ENCODE measurements around the gene KRAS. TPM values are rescaled to one million over a fixed set of nuclear protein-coding genes. Genes with fewer than 3 reads are reported as not detected.

KRAS gene
- total and polyA plus RNA-seq, 2 of the 13 experiments (the other 11 are each of a cell fraction or from before 2014, with no cell fraction given) = 6.5 to 9.8 TPM

- peaks cover 7% of the 10 kb centered on the region for H3K79me2 ChIP-seq (ENCODE audit: insufficient read depth, low read length)
- peaks cover 77% of the 10 kb centered on the region for H3K4me1 ChIP-seq (ENCODE audit: insufficient read depth, low read length)
- DNase-seq (ENCODE audit: low spot score) (peak; percentile 47), FAIRE-seq (no peak), ATAC-seq (peak; percentile 34)
- 8% methylated on average over 4 of the region's 4 CpGs for WGBS (ENCODE audit: low lambda C conversion rate)
- peak overlapping the region; percentile 8; the same call in 1 of the 2 replicates for H3K4me2 ChIP-seq (ENCODE audit: low read depth, low read length)
- CTCF ChIA-PET (ENCODE audit: low intra/inter-chr PET ratio, low total read pairs) = no interaction called here
- POLR2A ChIA-PET = interaction anchor here (0.7 kb wide), 1 partner anchor 12 kb away, joined by 3 read pairs; no protein-coding TSS in a partner anchor
- no peaks in the 10 kb centered on the region; a peak in 1 of 5 replicates for H3K36me3 ChIP-seq (replicated peaks in 1 of 2; ENCODE audit: control insufficient read depth in 1 of 2, insufficient read depth in 2 of 2, low read length in 2 of 2)
- no peak overlapping the region for H3K27ac ChIP-seq (ENCODE audit: extremely low read length, insufficient read depth, low read length)
- intact Hi-C loops (cut with micrococcal nuclease; ENCODE audit: unreplicated experiment) = loop anchor here (10.0 kb wide), 1 partner anchor 80 kb away; no protein-coding TSS in a partner anchor
- TF ChIP-seq KLF16 (CRISPR knock-in tag; IDR thresholded peaks at IDR 0.05) (no peak), ZNF777 (CRISPR knock-in tag; IDR thresholded peaks at IDR 0.05) (no peak), MAFK (conservative IDR thresholded peaks at IDR 0.05 in 1 of 2, IDR thresholded peaks at IDR 0.05 in 1 of 2; ENCODE audit: low read length in 2 of 2) (peak in 1 of 2 experiments; percentile 34; a peak in 1 of 4 replicates), ZNF7 (CRISPR knock-in tag; IDR thresholded peaks at IDR 0.05) (peak; percentile 78), ISX (CRISPR knock-in tag; conservative IDR thresholded peaks at IDR 0.05) (no peak), ARID3A (IDR thresholded peaks at IDR 0.05; ENCODE audit: low read depth, low read length) (peak; percentile 17; the same call in 1 of the 2 replicates), SOX6 (IDR thresholded peaks at IDR 0.05) (no peak), SOX6 (CRISPR knock-in tag; IDR thresholded peaks at IDR 0.05) (0 out of 2 replicates have a peak, but pooled peaks have one; percentile 12), TAF1 (CRISPR knock-in tag; IDR thresholded peaks at IDR 0.05) (no peak), SMAD3 (CRISPR knock-in tag; IDR thresholded peaks at IDR 0.05) (no peak), HMG20B (CRISPR knock-in tag; conservative IDR thresholded peaks at IDR 0.05) (no peak), NR1H2 (CRISPR knock-in tag; IDR thresholded peaks at IDR 0.05; ENCODE audit: borderline replicate concordance, low read depth) (no peak), GZF1 (CRISPR knock-in tag; IDR thresholded peaks at IDR 0.05) (no peak), U2AF1 (optimal IDR thresholded peaks at IDR 0.05; ENCODE audit: low read depth, low read length) (no peak), TEAD3 (CRISPR knock-in tag; optimal IDR thresholded peaks at IDR 0.05; ENCODE audit: borderline replicate concordance) (peak; percentile 41), CTCF (CRISPR knock-in tag; IDR thresholded peaks at IDR 0.05) (0 out of 2 replicates have a peak, but pooled peaks have one; percentile 17), RFX3 (CRISPR knock-in tag; IDR thresholded peaks at IDR 0.05) (no peak), CREBL2 (CRISPR knock-in tag; IDR thresholded peaks at IDR 0.05; ENCODE audit: borderline replicate concordance) (no peak), ZKSCAN5 (CRISPR knock-in tag; IDR thresholded peaks at IDR 0.05) (no peak)
- H2AFZ ChIP-seq (ENCODE audit: low read length) = no peak overlapping the region
- H3K4me3 ChIP-seq (replicated peaks in 1 of 3; ENCODE audit: insufficient read depth in 1 of 3, low read depth in 2 of 3, low read length in 3 of 3) = no peak overlapping the region
- in situ Hi-C loops (cut with HindIII; ENCODE audit: extremely low pct_ligation_motif_present, low pct_unique_long_range_greater_than_20kb) = no loop called here
- BruUV-seq (replicated peaks) = no TSS peak
- no peaks in the 10 kb centered on the region; a peak in 1 of 5 replicates for H3K27me3 ChIP-seq (ENCODE audit: control insufficient read depth in 1 of 2, insufficient read depth in 2 of 2, low read length in 2 of 2)
- no peaks in the 10 kb centered on the region for H3K9me3 ChIP-seq (ENCODE audit: low read length)
- no peak overlapping the region for H3K9ac ChIP-seq (ENCODE audit: insufficient read depth, low read depth, low read length)
- no peaks in the 10 kb centered on the region for H4K20me1 ChIP-seq (ENCODE audit: insufficient read depth, low read length)
Observed at GRCh38 chr12:25254271-25254880, 3.6 kb upstream of the KRAS start.
